ENCODE measurements around the gene LRRC7.

LRRC7 gene

DNA sequence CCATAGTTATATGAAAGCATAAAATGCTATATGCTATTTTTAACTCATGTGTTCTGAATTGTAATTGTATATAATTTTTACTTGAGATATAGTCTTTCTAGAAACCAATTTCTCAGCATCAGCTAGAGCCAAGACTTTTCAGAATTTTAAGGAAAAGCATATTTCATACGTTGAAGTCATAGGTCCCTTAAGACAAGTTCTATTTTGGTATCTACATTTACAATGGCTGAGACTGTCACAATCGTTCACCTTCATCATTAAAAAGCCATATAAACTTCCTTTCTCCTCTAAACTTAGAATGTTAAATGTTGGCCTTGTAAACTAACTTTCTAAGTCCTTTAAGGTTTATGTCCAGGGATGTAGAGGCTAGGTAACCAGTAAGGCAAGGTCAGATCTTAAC, 533.5 kb downstream of the LRRC7 start:
- Histone ChIP-seq H4K20me1 (ENCODE audit: insufficient read depth, low read length) (no peaks in the 10 kb centered on the region), H3K4me1 (ENCODE audit: insufficient read depth, low read length, severe bottlenecking) (no peaks in the 10 kb centered on the region), H3K4me2 (ENCODE audit: low read length) (no peak overlapping the region), H3K9ac (ENCODE audit: low read length) (no peak overlapping the region), H3K9me2 (ENCODE audit: low read depth, low read length) (no peaks in the 10 kb centered on the region), H3K36me3 (ENCODE audit: insufficient read depth, low read length) (no peaks in the 10 kb centered on the region), H3K4me3 (ENCODE audit: low read depth, low read length, poor library complexity, severe bottlenecking) (no peak overlapping the region), H3F3A (ENCODE audit: insufficient read depth, low read length) (no peaks in the 10 kb centered on the region), H2AFZ (ENCODE audit: low read length) (no peak overlapping the region), H3K27ac (ENCODE audit: low read depth, low read length, poor library complexity, severe bottlenecking) (no peak overlapping the region), H3K79me2 (ENCODE audit: insufficient read depth, low read length) (no peaks in the 10 kb centered on the region), H3K9me3 (ENCODE audit: low read length) (no peaks in the 10 kb centered on the region), H3K27me3 (ENCODE audit: insufficient read depth, low read length) (no peaks in the 10 kb centered on the region)
- TF ChIP-seq, protein P1, sequence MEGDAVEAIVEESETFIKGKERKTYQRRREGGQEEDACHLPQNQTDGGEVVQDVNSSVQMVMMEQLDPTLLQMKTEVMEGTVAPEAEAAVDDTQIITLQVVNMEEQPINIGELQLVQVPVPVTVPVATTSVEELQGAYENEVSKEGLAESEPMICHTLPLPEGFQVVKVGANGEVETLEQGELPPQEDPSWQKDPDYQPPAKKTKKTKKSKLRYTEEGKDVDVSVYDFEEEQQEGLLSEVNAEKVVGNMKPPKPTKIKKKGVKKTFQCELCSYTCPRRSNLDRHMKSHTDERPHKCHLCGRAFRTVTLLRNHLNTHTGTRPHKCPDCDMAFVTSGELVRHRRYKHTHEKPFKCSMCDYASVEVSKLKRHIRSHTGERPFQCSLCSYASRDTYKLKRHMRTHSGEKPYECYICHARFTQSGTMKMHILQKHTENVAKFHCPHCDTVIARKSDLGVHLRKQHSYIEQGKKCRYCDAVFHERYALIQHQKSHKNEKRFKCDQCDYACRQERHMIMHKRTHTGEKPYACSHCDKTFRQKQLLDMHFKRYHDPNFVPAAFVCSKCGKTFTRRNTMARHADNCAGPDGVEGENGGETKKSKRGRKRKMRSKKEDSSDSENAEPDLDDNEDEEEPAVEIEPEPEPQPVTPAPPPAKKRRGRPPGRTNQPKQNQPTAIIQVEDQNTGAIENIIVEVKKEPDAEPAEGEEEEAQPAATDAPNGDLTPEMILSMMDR (IDR thresholded peaks at IDR 0.05; ENCODE audit: low read length), result no peak
- TF ChIP-seq EZH2 (IDR thresholded peaks at IDR 0.05; ENCODE audit: borderline replicate concordance, low read length), result no peak

GRCh38 chr1:70101774-70102173, 534.1 kb downstream of the LRRC7 start:
- Histone ChIP-seq H2AFZ (ENCODE audit: low read length) (no peak overlapping the region), H3K36me3 (ENCODE audit: insufficient read depth, low read length) (no peaks in the 10 kb centered on the region), H3K9me3 (ENCODE audit: low read length) (no peaks in the 10 kb centered on the region), H3K4me2 (ENCODE audit: low read length) (no peak overlapping the region), H3K4me3 (ENCODE audit: low read depth, low read length, poor library complexity, severe bottlenecking) (no peak overlapping the region), H3F3A (ENCODE audit: insufficient read depth, low read length) (no peaks in the 10 kb centered on the region), H3K27ac (ENCODE audit: low read depth, low read length, poor library complexity, severe bottlenecking) (no peak overlapping the region), H4K20me1 (ENCODE audit: insufficient read depth, low read length) (no peaks in the 10 kb centered on the region), H3K79me2 (ENCODE audit: insufficient read depth, low read length) (no peaks in the 10 kb centered on the region), H3K27me3 (ENCODE audit: insufficient read depth, low read length) (no peaks in the 10 kb centered on the region), H3K9ac (ENCODE audit: low read length) (no peak overlapping the region), H3K4me1 (ENCODE audit: insufficient read depth, low read length, severe bottlenecking) (no peaks in the 10 kb centered on the region), H3K9me2 (ENCODE audit: low read depth, low read length) (no peaks in the 10 kb centered on the region)
- no peak for TF ChIP-seq EZH2 (IDR thresholded peaks at IDR 0.05; ENCODE audit: borderline replicate concordance, low read length)
- TF ChIP-seq, protein P1 (IDR thresholded peaks at IDR 0.05; ENCODE audit: low read length), result no peak

DNA sequence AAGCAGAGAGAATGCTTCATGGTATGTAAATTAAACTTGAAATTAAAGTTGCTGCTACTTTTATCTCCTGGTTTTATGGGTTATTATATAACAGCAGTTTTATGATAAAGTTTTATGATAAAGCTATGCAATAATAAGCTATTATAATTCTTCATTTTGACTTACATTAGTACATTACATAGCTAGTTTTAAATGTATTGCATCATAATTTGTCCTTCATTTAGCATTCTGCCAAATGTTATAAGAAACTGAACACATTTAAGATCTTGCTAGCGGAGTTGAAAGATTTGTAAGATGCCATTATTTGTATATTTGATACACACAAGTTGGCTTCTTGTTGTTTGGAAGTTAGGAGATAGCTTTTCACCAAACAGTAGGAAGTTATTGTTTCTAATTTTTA, 536.0 kb downstream of the LRRC7 start:
- no peaks in the 10 kb centered on the region for H3K27me3 ChIP-seq (ENCODE audit: insufficient read depth, low read length)
- no peaks in the 10 kb centered on the region for H3K79me2 ChIP-seq (ENCODE audit: insufficient read depth, low read length)
- H3K4me1 ChIP-seq (ENCODE audit: insufficient read depth, low read length, severe bottlenecking), result no peaks in the 10 kb centered on the region
- H2AFZ ChIP-seq (ENCODE audit: low read length), result no peak overlapping the region
- H3K4me3 ChIP-seq (ENCODE audit: low read depth, low read length, poor library complexity, severe bottlenecking), result no peak overlapping the region
- TF ChIP-seq EZH2 (IDR thresholded peaks at IDR 0.05; ENCODE audit: borderline replicate concordance, low read length), result no peak
- TF ChIP-seq, protein P1 (IDR thresholded peaks at IDR 0.05; ENCODE audit: low read length), result no peak
- H3K9me3 ChIP-seq (ENCODE audit: low read length), result no peaks in the 10 kb centered on the region
- H3K4me2 ChIP-seq (ENCODE audit: low read length), result no peak overlapping the region
- no peak overlapping the region for H3K27ac ChIP-seq (ENCODE audit: low read depth, low read length, poor library complexity, severe bottlenecking)
- H3K9ac ChIP-seq (ENCODE audit: low read length), result no peak overlapping the region
- H3K9me2 ChIP-seq (ENCODE audit: low read depth, low read length), result no peaks in the 10 kb centered on the region
- H3F3A ChIP-seq (ENCODE audit: insufficient read depth, low read length), result no peaks in the 10 kb centered on the region
- no peaks in the 10 kb centered on the region for H4K20me1 ChIP-seq (ENCODE audit: insufficient read depth, low read length)
- no peaks in the 10 kb centered on the region for H3K36me3 ChIP-seq (ENCODE audit: insufficient read depth, low read length)
